ENCODE results near the gene TCF19. TPM values are rescaled to one million over a fixed set of nuclear protein-coding genes. Genes with fewer than 3 reads are reported as not detected.

TCF19 gene
- total and polyA plus RNA-seq, 10 of the 15 experiments (the other 5 are each of a cell fraction or from before 2014, with no cell fraction given): 7.7 to 103 (median 53.3) TPM

- no peak for TF ChIP-seq NFYA (IDR thresholded peaks at IDR 0.05; ENCODE audit: borderline replicate concordance, low read depth, low read length)
- TF ChIP-seq MYB (IDR thresholded peaks at IDR 0.05; ENCODE audit: borderline replicate concordance, low read depth, low read length): peak; percentile 39; the same call in 1 of the 2 replicates
- TF ChIP-seq, protein P1, sequence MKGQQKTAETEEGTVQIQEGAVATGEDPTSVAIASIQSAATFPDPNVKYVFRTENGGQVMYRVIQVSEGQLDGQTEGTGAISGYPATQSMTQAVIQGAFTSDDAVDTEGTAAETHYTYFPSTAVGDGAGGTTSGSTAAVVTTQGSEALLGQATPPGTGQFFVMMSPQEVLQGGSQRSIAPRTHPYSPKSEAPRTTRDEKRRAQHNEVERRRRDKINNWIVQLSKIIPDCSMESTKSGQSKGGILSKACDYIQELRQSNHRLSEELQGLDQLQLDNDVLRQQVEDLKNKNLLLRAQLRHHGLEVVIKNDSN (IDR thresholded peaks at IDR 0.05; ENCODE audit: borderline replicate concordance, extremely low read length, insufficient read depth, low read depth, low read length): no peak
- no peak for TF ChIP-seq ZBTB40 (IDR thresholded peaks at IDR 0.05; ENCODE audit: borderline replicate concordance)
- TF ChIP-seq, protein P2, sequence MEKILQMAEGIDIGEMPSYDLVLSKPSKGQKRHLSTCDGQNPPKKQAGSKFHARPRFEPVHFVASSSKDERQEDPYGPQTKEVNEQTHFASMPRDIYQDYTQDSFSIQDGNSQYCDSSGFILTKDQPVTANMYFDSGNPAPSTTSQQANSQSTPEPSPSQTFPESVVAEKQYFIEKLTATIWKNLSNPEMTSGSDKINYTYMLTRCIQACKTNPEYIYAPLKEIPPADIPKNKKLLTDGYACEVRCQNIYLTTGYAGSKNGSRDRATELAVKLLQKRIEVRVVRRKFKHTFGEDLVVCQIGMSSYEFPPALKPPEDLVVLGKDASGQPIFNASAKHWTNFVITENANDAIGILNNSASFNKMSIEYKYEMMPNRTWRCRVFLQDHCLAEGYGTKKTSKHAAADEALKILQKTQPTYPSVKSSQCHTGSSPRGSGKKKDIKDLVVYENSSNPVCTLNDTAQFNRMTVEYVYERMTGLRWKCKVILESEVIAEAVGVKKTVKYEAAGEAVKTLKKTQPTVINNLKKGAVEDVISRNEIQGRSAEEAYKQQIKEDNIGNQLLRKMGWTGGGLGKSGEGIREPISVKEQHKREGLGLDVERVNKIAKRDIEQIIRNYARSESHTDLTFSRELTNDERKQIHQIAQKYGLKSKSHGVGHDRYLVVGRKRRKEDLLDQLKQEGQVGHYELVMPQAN (conservative IDR thresholded peaks at IDR 0.05): peak; percentile 49; the same call in 1 of the 2 replicates
- TF ChIP-seq ZNF592 (IDR thresholded peaks at IDR 0.05): no peak
- no peak for TF ChIP-seq ZBED1 (IDR thresholded peaks at IDR 0.05; ENCODE audit: borderline replicate concordance)
- no peak for TF ChIP-seq ATF3 (IDR thresholded peaks at IDR 0.05; ENCODE audit: borderline replicate concordance, extremely low read depth, low read depth, low read length)
- peak; percentile 78 to 84 for TF ChIP-seq IKZF2 (IDR thresholded peaks at IDR 0.05)
- peak; percentile 63; the same call in 1 of the 2 replicates for TF ChIP-seq BACH1 (IDR thresholded peaks at IDR 0.05; ENCODE audit: borderline replicate concordance)
- 0 out of 2 replicates have a peak, but pooled peaks have one; percentile 25 for TF ChIP-seq CHD1 (IDR thresholded peaks at IDR 0.05; ENCODE audit: low read depth, low read length)
- TF ChIP-seq SIN3A (IDR thresholded peaks at IDR 0.05; ENCODE audit: low read depth, low read length): 0 out of 2 replicates have a peak, but pooled peaks have one; percentile 80
- no peak for TF ChIP-seq CBX3 (IDR thresholded peaks at IDR 0.05; ENCODE audit: borderline replicate concordance, low read depth)
- TF ChIP-seq BMI1 (IDR thresholded peaks at IDR 0.05; ENCODE audit: borderline replicate concordance): no peak
- peak; percentile 92 for TF ChIP-seq PKNOX1 (IDR thresholded peaks at IDR 0.05)
These were observed 39.3 kb downstream of the TCF19 start (continued) for GRCh38 chr6:31197559-31198305.

Data from GM12878 (cell line).